ENCODE measurements around the gene ECPAS. TPM values are rescaled to one million over a fixed set of nuclear protein-coding genes. Genes with fewer than 3 reads are reported as not detected.
"Not testable (repeated sequence)": the region's sequence is repeated elsewhere in the genome, so short reads cannot be mapped to it uniquely, and the experiment has no call there.

ECPAS gene
- total RNA-seq, 1 donor from 2014 or later: 86.4 TPM

GRCh38 chr9:111502506-111502905 is 18.3 kb upstream of the ECPAS start:
- no peaks in the 10 kb centered on the region for H3K27me3 Mint-ChIP-seq (ENCODE audit: low read depth)
- no peaks in the 10 kb centered on the region for H3K9me3 Mint-ChIP-seq
- TF ChIP-seq, protein P1, sequence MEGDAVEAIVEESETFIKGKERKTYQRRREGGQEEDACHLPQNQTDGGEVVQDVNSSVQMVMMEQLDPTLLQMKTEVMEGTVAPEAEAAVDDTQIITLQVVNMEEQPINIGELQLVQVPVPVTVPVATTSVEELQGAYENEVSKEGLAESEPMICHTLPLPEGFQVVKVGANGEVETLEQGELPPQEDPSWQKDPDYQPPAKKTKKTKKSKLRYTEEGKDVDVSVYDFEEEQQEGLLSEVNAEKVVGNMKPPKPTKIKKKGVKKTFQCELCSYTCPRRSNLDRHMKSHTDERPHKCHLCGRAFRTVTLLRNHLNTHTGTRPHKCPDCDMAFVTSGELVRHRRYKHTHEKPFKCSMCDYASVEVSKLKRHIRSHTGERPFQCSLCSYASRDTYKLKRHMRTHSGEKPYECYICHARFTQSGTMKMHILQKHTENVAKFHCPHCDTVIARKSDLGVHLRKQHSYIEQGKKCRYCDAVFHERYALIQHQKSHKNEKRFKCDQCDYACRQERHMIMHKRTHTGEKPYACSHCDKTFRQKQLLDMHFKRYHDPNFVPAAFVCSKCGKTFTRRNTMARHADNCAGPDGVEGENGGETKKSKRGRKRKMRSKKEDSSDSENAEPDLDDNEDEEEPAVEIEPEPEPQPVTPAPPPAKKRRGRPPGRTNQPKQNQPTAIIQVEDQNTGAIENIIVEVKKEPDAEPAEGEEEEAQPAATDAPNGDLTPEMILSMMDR (conservative IDR thresholded peaks at IDR 0.05): no peak
- no peaks in the 10 kb centered on the region for H3K4me1 Mint-ChIP-seq
- no peak for DNase-seq (ENCODE audit: low read depth, low spot score)
- no peak overlapping the region for H3K27ac Mint-ChIP-seq (ENCODE audit: unreplicated experiment)
- no peak overlapping the region for H3K4me3 Mint-ChIP-seq
- no peaks in the 10 kb centered on the region for H3K36me3 Mint-ChIP-seq (ENCODE audit: low read depth)

GRCh38 chr9:111501648-111502047 is 17.5 kb upstream of the ECPAS start:
- H3K4me3 Mint-ChIP-seq: no peak overlapping the region
- no peak for DNase-seq (ENCODE audit: low read depth, low spot score)
- no peaks in the 10 kb centered on the region for H3K36me3 Mint-ChIP-seq (ENCODE audit: low read depth)
- no peaks in the 10 kb centered on the region for H3K9me3 Mint-ChIP-seq
- TF ChIP-seq, protein P1 (conservative IDR thresholded peaks at IDR 0.05): no peak
- H3K4me1 Mint-ChIP-seq: no peaks in the 10 kb centered on the region
- H3K27me3 Mint-ChIP-seq (ENCODE audit: low read depth): no peaks in the 10 kb centered on the region
- no peak overlapping the region for H3K27ac Mint-ChIP-seq (ENCODE audit: unreplicated experiment)

- no peaks in the 10 kb centered on the region for H3K36me3 Mint-ChIP-seq (ENCODE audit: low read depth)
- no peaks in the 10 kb centered on the region for H3K4me1 Mint-ChIP-seq
- H3K9me3 Mint-ChIP-seq: no peaks in the 10 kb centered on the region
- H3K27me3 Mint-ChIP-seq (ENCODE audit: low read depth): no peaks in the 10 kb centered on the region
- H3K27ac Mint-ChIP-seq (ENCODE audit: unreplicated experiment): no peak overlapping the region
- H3K4me3 Mint-ChIP-seq: no peak overlapping the region
- TF ChIP-seq, protein P1 (conservative IDR thresholded peaks at IDR 0.05): no peak
- no peak for DNase-seq (ENCODE audit: low read depth, low spot score)
Measured at GRCh38 chr9:111501005-111501562, 16.9 kb upstream of the ECPAS start.

DNA sequence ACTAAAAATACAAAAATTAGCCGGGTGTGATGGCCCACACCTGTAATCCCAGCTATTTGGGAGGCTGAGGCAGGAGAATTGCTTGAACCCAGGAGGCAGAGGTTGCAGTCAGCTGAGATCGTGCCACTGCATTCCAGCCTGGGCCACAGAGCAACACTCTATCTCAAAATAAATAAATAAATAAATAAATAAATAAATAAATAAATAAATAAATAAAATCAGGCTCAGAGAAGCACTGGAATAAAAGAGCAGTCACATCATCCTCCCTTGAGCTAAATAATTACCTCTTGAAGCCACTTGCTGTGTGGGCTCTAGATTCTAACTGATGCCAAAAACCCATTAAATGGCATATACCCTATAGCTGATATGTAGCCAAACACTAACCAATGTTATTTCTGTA is 13.0 kb upstream of the ECPAS start:
- not testable (repeated sequence) for H3K36me3 Mint-ChIP-seq (ENCODE audit: low read depth); H3K9me3 Mint-ChIP-seq; DNase-seq (ENCODE audit: low read depth, low spot score); H3K4me1 Mint-ChIP-seq; H3K4me3 Mint-ChIP-seq; H3K27ac Mint-ChIP-seq (ENCODE audit: unreplicated experiment); H3K27me3 Mint-ChIP-seq (ENCODE audit: low read depth)

DNA sequence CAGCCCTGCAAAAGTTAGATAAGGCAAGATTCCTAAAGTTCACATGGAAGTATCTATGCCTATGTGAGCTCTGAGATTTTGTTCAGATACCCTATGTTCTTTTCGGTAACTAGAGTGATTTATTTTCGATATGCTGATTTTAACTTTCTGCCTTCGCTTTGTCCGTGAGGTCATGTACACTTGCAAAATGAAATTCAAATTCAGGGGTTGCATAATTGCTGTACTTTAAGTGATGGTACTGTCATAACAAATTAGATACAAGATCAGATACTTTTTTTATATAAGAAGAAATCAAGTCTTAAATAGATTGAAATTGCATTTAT is 350 bp upstream of the ECPAS start:
- Mint-ChIP-seq H3K27ac (ENCODE audit: unreplicated experiment) (peak overlapping the region; percentile 96), H3K4me3 (peak overlapping the region; percentile 91), H3K4me1 (peaks cover 31% of the 10 kb centered on the region), H3K36me3 (ENCODE audit: low read depth) (no peaks in the 10 kb centered on the region), H3K27me3 (ENCODE audit: low read depth) (peaks cover 4% of the 10 kb centered on the region), H3K9me3 (no peaks in the 10 kb centered on the region)
- no peak for DNase-seq (ENCODE audit: low read depth, low spot score)
- TF ChIP-seq, protein P1 (conservative IDR thresholded peaks at IDR 0.05): no peak

- no peaks in the 10 kb centered on the region for H3K9me3 Mint-ChIP-seq
- no peak overlapping the region for H3K4me3 Mint-ChIP-seq
- H3K4me1 Mint-ChIP-seq: peaks cover 31% of the 10 kb centered on the region
- no peak overlapping the region for H3K27ac Mint-ChIP-seq (ENCODE audit: unreplicated experiment)
- no peaks in the 10 kb centered on the region for H3K36me3 Mint-ChIP-seq (ENCODE audit: low read depth)
- DNase-seq (ENCODE audit: low read depth, low spot score): no peak
- TF ChIP-seq, protein P1 (conservative IDR thresholded peaks at IDR 0.05): no peak
- H3K27me3 Mint-ChIP-seq (ENCODE audit: low read depth): peaks cover 4% of the 10 kb centered on the region
Measured at GRCh38 chr9:111483439-111483857, 735 bp downstream of the ECPAS start.
